Calu3 (cell line): ENCODE measurements around the gene PLCL2. TPM values are rescaled to one million over a fixed set of nuclear protein-coding genes. Genes with fewer than 3 reads are reported as not detected.
"Not testable (repeated sequence)": the region's sequence is repeated elsewhere in the genome, so short reads cannot be mapped to it uniquely, and the experiment has no call there.

ENCODE experiments used
- BruUV-seq: library from RNA; stranded (reverse); fragments of 400-500 nt; replicated peaks from 2 replicates; lab custom pipeline; 2021; lab: Mats Ljungman, UMichigan
- CTCF ChIA-PET: fragments of 300-600 bp; sonication (Branson Sonifier 250); formaldehyde crosslinking; loops from one replicate; lab custom pipeline; 2022; ENCODE audit warnings: antibody characterized with exemption; lab: Charles Lee
- DNase-seq: peaks from one replicate; pipeline ENCODE4 v3.0.0; 2022
- H3K27ac Mint-ChIP-seq: one replicate; pipeline ENCODE4 v1.8.0; 2022; ENCODE audit warnings: mixed read lengths; ENCODE audit not compliant: unreplicated experiment
- H3K27me3 Mint-ChIP-seq: one replicate; pipeline ENCODE4 v1.8.0; 2022; ENCODE audit warnings: mixed read lengths; ENCODE audit not compliant: unreplicated experiment
- H3K36me3 Mint-ChIP-seq: one replicate; pipeline ENCODE4 v1.8.0; 2022; ENCODE audit warnings: mild to moderate bottlenecking, moderate library complexity, mixed read lengths; ENCODE audit not compliant: insufficient read depth, unreplicated experiment
- H3K4me1 Mint-ChIP-seq: one replicate; pipeline ENCODE4 v1.8.0; 2022; ENCODE audit warnings: mild to moderate bottlenecking, low read depth, mixed read lengths; ENCODE audit not compliant: unreplicated experiment
- H3K4me3 Mint-ChIP-seq: one replicate; pipeline ENCODE4 v1.8.0; 2022; ENCODE audit warnings: mild to moderate bottlenecking, low read depth, moderate library complexity, mixed read lengths; ENCODE audit not compliant: unreplicated experiment
- H3K9me3 Mint-ChIP-seq: one replicate; pipeline ENCODE4 v1.8.0; 2022; ENCODE audit warnings: low read depth, mixed read lengths; ENCODE audit not compliant: unreplicated experiment
- intact Hi-C: fragments of 100-400 bp; cut with micrococcal nuclease; formaldehyde crosslinking; loops from one replicate; pipeline ENCODE4 v1.10.0; 2022; ENCODE audit not compliant: unreplicated experiment
- total RNA-seq: library from RNA; stranded (reverse); gene quantifications from 2 replicates; pipeline ENCODE4 v1.2.3, GENCODE V29; 2022
- TF ChIP-seq, protein P1 (sequence below): fragments of 200-600 bp; IDR thresholded peaks from one replicate; pipeline ENCODE4 v1.8.0; 2022; ENCODE audit warnings: antibody characterized with exemption; ENCODE audit not compliant: unreplicated experiment

PLCL2 gene
- total RNA-seq, 1 experiment from 2014 or later = 5.8 TPM

DNA sequence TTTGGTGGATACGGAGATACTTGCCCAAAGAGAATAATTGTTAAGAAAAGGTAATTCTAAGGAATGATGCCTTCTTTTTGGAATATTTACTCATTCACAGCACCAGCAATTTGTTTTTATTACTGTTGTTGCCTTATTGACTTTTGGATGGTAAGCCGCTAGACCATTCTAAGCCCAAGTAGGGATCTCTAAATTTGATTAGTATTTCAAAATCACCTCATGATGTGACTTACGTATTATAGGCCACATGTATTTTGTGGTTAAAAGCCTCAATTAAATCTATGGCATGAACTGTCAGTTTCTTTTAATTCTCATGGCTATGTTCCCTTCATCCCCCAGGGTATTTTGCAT lies 94.1 kb downstream of the PLCL2 start:
- CTCF ChIA-PET = no interaction called here
- intact Hi-C loops = no loop called here
- DNase-seq = no peak
- Mint-ChIP-seq H3K27ac (no peak overlapping the region), H3K36me3 (no peaks in the 10 kb centered on the region), H3K4me3 (no peak overlapping the region), H3K27me3 (no peaks in the 10 kb centered on the region), H3K4me1 (no peaks in the 10 kb centered on the region), H3K9me3 (peaks cover 3% of the 10 kb centered on the region)
- TF ChIP-seq, protein P1, sequence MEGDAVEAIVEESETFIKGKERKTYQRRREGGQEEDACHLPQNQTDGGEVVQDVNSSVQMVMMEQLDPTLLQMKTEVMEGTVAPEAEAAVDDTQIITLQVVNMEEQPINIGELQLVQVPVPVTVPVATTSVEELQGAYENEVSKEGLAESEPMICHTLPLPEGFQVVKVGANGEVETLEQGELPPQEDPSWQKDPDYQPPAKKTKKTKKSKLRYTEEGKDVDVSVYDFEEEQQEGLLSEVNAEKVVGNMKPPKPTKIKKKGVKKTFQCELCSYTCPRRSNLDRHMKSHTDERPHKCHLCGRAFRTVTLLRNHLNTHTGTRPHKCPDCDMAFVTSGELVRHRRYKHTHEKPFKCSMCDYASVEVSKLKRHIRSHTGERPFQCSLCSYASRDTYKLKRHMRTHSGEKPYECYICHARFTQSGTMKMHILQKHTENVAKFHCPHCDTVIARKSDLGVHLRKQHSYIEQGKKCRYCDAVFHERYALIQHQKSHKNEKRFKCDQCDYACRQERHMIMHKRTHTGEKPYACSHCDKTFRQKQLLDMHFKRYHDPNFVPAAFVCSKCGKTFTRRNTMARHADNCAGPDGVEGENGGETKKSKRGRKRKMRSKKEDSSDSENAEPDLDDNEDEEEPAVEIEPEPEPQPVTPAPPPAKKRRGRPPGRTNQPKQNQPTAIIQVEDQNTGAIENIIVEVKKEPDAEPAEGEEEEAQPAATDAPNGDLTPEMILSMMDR = no peak
- BruUV-seq = no TSS peak

DNA sequence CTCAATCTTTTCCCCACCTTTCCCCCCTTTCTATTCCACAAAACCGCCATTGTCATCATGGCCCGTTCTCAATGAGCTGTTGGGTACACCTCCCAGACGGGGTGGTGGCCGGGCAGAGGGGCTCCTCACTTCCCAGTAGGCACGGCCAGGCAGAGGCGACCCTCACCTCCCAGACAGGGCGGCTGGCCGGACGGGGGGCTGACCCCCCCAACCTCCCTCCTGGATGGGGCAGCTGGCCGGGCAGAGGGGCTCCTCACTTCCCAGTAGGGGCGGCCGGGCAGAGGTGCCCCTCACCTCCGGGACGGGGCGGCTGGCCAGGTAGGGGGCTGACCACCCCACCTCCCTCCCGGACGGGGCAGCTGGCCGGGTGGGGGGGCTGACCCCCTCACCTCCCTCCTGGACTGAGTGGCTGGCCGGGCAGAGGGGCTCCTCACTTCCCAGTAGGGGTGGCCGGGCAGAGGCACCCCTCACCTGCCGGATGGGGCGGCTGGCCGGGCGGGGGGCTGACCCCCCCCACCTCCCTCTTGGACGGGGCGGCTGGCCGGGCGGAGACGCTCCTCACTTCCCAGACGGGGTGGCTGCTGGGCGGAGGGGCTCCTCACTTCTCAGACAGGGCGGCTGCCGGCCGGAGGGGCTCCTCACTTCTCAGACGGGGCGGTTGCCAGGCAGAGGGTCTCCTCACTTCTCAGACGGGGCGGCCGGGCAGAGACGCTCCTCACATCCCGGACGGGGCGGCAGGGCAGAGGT lies 95.2 kb downstream of the PLCL2 start:
- intact Hi-C loops, H3K27me3 Mint-ChIP-seq, CTCF ChIA-PET, H3K27ac Mint-ChIP-seq, H3K4me1 Mint-ChIP-seq, BruUV-seq, H3K4me3 Mint-ChIP-seq, DNase-seq, H3K9me3 Mint-ChIP-seq, H3K36me3 Mint-ChIP-seq: not testable (repeated sequence)

DNA sequence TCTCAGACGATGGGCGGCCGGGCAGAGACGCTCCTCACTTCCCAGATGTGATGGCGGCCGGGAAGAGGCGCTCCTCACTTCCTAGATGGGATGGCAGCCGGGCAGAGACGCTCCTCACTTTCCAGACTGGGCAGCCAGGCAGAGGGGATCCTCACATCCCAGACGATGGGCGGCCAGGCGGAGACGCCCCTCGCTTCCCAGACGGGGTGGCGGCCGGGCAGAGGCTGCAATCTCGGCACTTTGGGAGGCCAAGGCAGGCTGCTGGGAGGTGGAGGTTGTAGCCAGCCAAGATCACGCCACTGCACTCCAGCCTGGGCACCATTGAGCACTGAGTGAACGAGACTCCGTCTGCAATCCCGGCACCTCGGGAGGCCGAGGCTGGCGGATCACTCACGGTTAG lies 95.8 kb downstream of the PLCL2 start:
- H3K4me1 Mint-ChIP-seq, CTCF ChIA-PET, H3K36me3 Mint-ChIP-seq, H3K27ac Mint-ChIP-seq, H3K9me3 Mint-ChIP-seq, DNase-seq, intact Hi-C loops, H3K27me3 Mint-ChIP-seq, H3K4me3 Mint-ChIP-seq, BruUV-seq: not testable (repeated sequence)

DNA sequence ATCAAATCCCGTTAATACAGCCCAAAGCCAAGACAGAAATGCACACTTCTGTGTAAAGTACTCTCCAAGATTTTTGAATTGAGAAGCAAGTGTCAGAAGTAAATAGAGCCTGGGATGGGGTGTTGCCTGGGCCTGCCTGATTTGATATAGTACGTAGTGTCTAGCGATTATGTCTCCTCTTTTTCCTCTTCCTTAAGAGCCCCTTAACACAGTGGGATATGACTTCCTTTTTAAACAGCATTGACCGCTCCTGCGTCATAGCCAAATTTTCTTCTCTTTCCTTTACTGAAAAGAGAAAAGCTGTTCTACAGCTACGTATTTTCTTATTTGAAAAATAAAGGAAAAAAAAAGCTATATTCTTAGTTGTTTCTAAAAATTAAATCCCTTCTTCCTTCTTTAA lies 97.7 kb downstream of the PLCL2 start:
- intact Hi-C loops = no loop called here
- Mint-ChIP-seq H3K27ac (no peak overlapping the region), H3K9me3 (no peaks in the 10 kb centered on the region), H3K36me3 (no peaks in the 10 kb centered on the region), H3K4me1 (no peaks in the 10 kb centered on the region), H3K27me3 (no peaks in the 10 kb centered on the region), H3K4me3 (no peak overlapping the region)
- CTCF ChIA-PET = no interaction called here
- TF ChIP-seq, protein P1 = no peak
- no TSS peak for BruUV-seq
- DNase-seq = no peak

DNA sequence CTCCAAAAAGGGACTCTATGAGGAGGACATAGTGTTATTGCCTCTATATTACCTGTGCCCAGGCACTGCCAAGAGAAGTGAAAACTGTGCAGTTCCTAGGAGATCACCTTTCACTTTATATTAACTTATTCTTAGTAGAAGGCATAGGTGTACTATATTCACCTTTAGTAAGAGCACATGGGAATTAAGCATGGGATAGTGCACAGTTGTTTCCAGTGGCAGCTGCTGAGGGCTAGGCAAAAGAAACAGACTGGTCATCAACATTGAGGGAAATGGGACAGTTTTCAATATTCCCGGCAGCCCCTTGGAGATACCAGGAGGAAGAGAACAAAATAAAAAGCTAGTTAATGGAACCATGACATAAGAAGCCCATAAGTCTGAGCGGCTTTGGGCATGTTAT lies 100.9 kb downstream of the PLCL2 start:
- CTCF ChIA-PET = interaction anchor here (0.7 kb wide), 1 partner anchor 9 kb away, joined by 3 read pairs; no protein-coding TSS in a partner anchor
- H3K27me3 Mint-ChIP-seq = no peaks in the 10 kb centered on the region
- no peak overlapping the region for H3K27ac Mint-ChIP-seq
- no TSS peak for BruUV-seq
- intact Hi-C loops = no loop called here
- H3K9me3 Mint-ChIP-seq = no peaks in the 10 kb centered on the region
- H3K36me3 Mint-ChIP-seq = no peaks in the 10 kb centered on the region
- TF ChIP-seq, protein P1 = no peak
- no peak for DNase-seq
- H3K4me1 Mint-ChIP-seq = no peaks in the 10 kb centered on the region
- H3K4me3 Mint-ChIP-seq = no peak overlapping the region
